Measurements from ENCODE around the gene SERTAD2.
A peak's percentile ranks its signal among the peaks of the same experiment; 100 is the strongest.

The SERTAD2 gene, protein sequence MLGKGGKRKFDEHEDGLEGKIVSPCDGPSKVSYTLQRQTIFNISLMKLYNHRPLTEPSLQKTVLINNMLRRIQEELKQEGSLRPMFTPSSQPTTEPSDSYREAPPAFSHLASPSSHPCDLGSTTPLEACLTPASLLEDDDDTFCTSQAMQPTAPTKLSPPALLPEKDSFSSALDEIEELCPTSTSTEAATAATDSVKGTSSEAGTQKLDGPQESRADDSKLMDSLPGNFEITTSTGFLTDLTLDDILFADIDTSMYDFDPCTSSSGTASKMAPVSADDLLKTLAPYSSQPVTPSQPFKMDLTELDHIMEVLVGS

GRCh38 chr2:64653109-64654062, at the start of gene SERTAD2:
SERTAD2 (minus strand) TSS chr2:64653913; CDS start chr2:64636871, 17,042 bp downstream.
- Histone ChIP-seq H3K9ac (ENCODE audit: low read depth, low read length) (peak within 1 kb of the TSS; percentile 73), H3K9me3 (ENCODE audit: control insufficient read depth, insufficient read depth, low read length) (no peaks in the 10 kb centered on the region), H3K4me3 (ENCODE audit: low read depth, low read length) (peak within 1 kb of the TSS; percentile 85), H3K4me1 (ENCODE audit: control insufficient read depth, insufficient read depth, low read length) (peaks cover 32% of the 10 kb centered on the region), H3K36me3 (ENCODE audit: control insufficient read depth, insufficient read depth, low read length) (no peaks in the 10 kb centered on the region), H3K27me3 (ENCODE audit: control insufficient read depth, insufficient read depth, low read length) (peaks cover 32% of the 10 kb centered on the region), H3K27ac (ENCODE audit: low read depth, low read length) (peak within 1 kb of the TSS; percentile 97)

- Histone ChIP-seq H3K36me3 (ENCODE audit: control insufficient read depth, insufficient read depth, low read length) (no peaks in the 10 kb centered on the region), H3K27ac (ENCODE audit: low read depth, low read length) (no peak overlapping the region), H3K9me3 (ENCODE audit: control insufficient read depth, insufficient read depth, low read length) (no peaks in the 10 kb centered on the region), H3K4me1 (ENCODE audit: control insufficient read depth, insufficient read depth, low read length) (peaks cover 9% of the 10 kb centered on the region), H3K9ac (ENCODE audit: low read depth, low read length) (no peak overlapping the region), H3K4me3 (ENCODE audit: low read depth, low read length) (no peak overlapping the region), H3K27me3 (ENCODE audit: control insufficient read depth, insufficient read depth, low read length) (no peaks in the 10 kb centered on the region)
Observed at GRCh38 chr2:64700133-64700809, 46.6 kb upstream of the SERTAD2 start.

- no peaks in the 10 kb centered on the region for H3K9me3 ChIP-seq (ENCODE audit: control insufficient read depth, insufficient read depth, low read length)
- H3K36me3 ChIP-seq (ENCODE audit: control insufficient read depth, insufficient read depth, low read length) = no peaks in the 10 kb centered on the region
- H3K27ac ChIP-seq (ENCODE audit: low read depth, low read length) = no peak overlapping the region
- H3K4me3 ChIP-seq (ENCODE audit: low read depth, low read length) = no peak overlapping the region
- H3K4me1 ChIP-seq (ENCODE audit: control insufficient read depth, insufficient read depth, low read length) = peaks cover 9% of the 10 kb centered on the region
- no peaks in the 10 kb centered on the region for H3K27me3 ChIP-seq (ENCODE audit: control insufficient read depth, insufficient read depth, low read length)
- H3K9ac ChIP-seq (ENCODE audit: low read depth, low read length) = no peak overlapping the region
Observed at GRCh38 chr2:64699712-64700111, 46.0 kb upstream of the SERTAD2 start.

GRCh38 chr2:64698668-64699444, 45.1 kb upstream of the SERTAD2 start:
- Histone ChIP-seq H3K27ac (ENCODE audit: low read depth, low read length) (no peak overlapping the region), H3K9me3 (ENCODE audit: control insufficient read depth, insufficient read depth, low read length) (no peaks in the 10 kb centered on the region), H3K9ac (ENCODE audit: low read depth, low read length) (no peak overlapping the region), H3K27me3 (ENCODE audit: control insufficient read depth, insufficient read depth, low read length) (no peaks in the 10 kb centered on the region), H3K36me3 (ENCODE audit: control insufficient read depth, insufficient read depth, low read length) (no peaks in the 10 kb centered on the region), H3K4me3 (ENCODE audit: low read depth, low read length) (no peak overlapping the region), H3K4me1 (ENCODE audit: control insufficient read depth, insufficient read depth, low read length) (peaks cover 9% of the 10 kb centered on the region)

DNA sequence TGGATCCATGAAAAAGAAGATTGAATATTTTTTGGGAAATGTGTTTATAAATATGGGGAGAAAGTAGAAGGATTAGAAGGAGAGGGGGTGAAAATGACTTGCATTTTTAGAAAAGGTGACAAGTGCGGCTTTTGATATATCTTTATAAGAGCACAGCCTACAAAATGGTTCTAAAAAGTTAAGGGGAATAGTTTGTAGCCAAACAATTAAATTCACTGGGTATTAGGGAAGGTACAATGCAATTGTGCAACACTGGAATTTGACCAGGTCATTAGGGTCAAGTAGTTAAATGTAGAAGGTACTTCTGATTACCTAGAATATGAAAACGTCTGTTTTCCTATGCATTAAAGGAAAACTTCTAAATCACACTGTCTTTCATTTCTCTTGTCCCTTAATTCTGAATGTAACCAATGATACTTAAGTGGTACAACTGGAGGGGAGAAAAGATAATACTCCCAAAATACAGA, 44.5 kb upstream of the SERTAD2 start:
- no peak overlapping the region for H3K9ac ChIP-seq (ENCODE audit: low read depth, low read length)
- no peaks in the 10 kb centered on the region for H3K9me3 ChIP-seq (ENCODE audit: control insufficient read depth, insufficient read depth, low read length)
- no peak overlapping the region for H3K27ac ChIP-seq (ENCODE audit: low read depth, low read length)
- H3K27me3 ChIP-seq (ENCODE audit: control insufficient read depth, insufficient read depth, low read length) = no peaks in the 10 kb centered on the region
- no peak overlapping the region for H3K4me3 ChIP-seq (ENCODE audit: low read depth, low read length)
- H3K4me1 ChIP-seq (ENCODE audit: control insufficient read depth, insufficient read depth, low read length) = peaks cover 9% of the 10 kb centered on the region
- H3K36me3 ChIP-seq (ENCODE audit: control insufficient read depth, insufficient read depth, low read length) = no peaks in the 10 kb centered on the region

DNA sequence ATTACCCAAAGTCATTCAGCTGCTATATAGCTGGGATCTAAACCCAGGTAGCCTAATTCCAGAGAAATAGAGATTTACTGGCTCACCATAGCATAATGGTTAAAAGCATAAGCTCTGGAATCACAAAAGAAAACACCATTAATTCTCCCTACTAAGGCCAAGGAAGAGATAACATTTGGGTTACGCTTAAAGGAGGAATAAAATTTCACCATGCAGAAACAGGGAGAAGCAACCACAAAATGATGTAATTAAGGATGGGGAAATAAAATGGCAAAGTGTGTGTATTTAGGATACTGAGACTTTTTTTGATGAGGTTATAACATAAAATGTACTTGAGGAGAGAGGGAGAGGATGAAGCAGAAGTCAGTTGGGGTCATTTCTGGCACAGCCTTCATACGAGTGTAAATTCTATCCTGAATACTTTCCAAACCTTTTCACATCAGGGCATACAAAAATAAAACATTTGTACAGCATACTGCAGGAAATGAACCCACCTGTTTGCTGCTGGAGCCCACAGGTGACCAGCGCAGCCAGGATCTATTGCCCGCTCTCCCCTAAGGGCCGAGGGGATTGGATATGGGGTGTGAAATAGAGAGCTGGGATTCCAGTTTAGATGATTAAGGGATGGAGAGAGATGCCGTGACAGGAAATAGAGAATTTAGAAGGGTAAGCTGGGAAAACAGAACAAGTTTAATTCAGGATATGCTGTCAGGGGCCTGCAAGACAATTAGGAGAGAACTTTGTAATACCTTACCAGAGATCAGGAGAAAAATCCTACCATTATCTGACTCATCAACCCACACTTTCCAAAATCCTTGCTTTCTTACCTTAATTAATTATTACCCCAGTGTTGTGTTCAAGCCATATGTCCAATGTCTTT, 43.8 kb upstream of the SERTAD2 start:
- Histone ChIP-seq H3K9ac (ENCODE audit: low read depth, low read length) (no peak overlapping the region), H3K27me3 (ENCODE audit: control insufficient read depth, insufficient read depth, low read length) (no peaks in the 10 kb centered on the region), H3K4me1 (ENCODE audit: control insufficient read depth, insufficient read depth, low read length) (peaks cover 9% of the 10 kb centered on the region), H3K4me3 (ENCODE audit: low read depth, low read length) (no peak overlapping the region), H3K27ac (ENCODE audit: low read depth, low read length) (no peak overlapping the region), H3K36me3 (ENCODE audit: control insufficient read depth, insufficient read depth, low read length) (no peaks in the 10 kb centered on the region), H3K9me3 (ENCODE audit: control insufficient read depth, insufficient read depth, low read length) (no peaks in the 10 kb centered on the region)

DNA sequence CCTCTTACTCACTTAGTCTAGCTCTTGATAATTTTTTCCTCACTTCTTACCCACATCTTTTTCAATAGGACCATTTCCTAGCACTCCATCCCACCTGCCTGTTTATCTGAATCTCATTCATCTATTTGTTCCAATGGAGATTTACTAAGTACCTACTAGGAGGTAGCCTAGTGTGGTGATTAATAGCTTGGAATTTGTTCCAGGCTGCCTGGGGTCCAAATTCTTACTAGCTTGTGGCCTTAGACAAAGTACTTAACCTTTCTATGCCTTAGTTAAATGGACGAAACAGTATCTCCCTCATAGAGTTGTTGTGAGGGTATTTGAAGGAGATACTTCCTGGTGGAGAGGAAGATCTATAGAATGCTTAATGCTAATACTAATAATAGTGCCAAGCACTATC, 42.9 kb upstream of the SERTAD2 start:
- Histone ChIP-seq H3K4me1 (ENCODE audit: control insufficient read depth, insufficient read depth, low read length) (peaks cover 9% of the 10 kb centered on the region), H3K27ac (ENCODE audit: low read depth, low read length) (no peak overlapping the region), H3K36me3 (ENCODE audit: control insufficient read depth, insufficient read depth, low read length) (no peaks in the 10 kb centered on the region), H3K9ac (ENCODE audit: low read depth, low read length) (no peak overlapping the region), H3K4me3 (ENCODE audit: low read depth, low read length) (no peak overlapping the region), H3K9me3 (ENCODE audit: control insufficient read depth, insufficient read depth, low read length) (no peaks in the 10 kb centered on the region), H3K27me3 (ENCODE audit: control insufficient read depth, insufficient read depth, low read length) (no peaks in the 10 kb centered on the region)

- H3K9me3 ChIP-seq (ENCODE audit: control insufficient read depth, insufficient read depth, low read length) = no peaks in the 10 kb centered on the region
- no peaks in the 10 kb centered on the region for H3K36me3 ChIP-seq (ENCODE audit: control insufficient read depth, insufficient read depth, low read length)
- no peak overlapping the region for H3K9ac ChIP-seq (ENCODE audit: low read depth, low read length)
- H3K4me3 ChIP-seq (ENCODE audit: low read depth, low read length) = no peak overlapping the region
- peaks cover 9% of the 10 kb centered on the region for H3K4me1 ChIP-seq (ENCODE audit: control insufficient read depth, insufficient read depth, low read length)
- no peak overlapping the region for H3K27ac ChIP-seq (ENCODE audit: low read depth, low read length)
- no peaks in the 10 kb centered on the region for H3K27me3 ChIP-seq (ENCODE audit: control insufficient read depth, insufficient read depth, low read length)
Observed at GRCh38 chr2:64695721-64696261, 42.1 kb upstream of the SERTAD2 start.

DNA sequence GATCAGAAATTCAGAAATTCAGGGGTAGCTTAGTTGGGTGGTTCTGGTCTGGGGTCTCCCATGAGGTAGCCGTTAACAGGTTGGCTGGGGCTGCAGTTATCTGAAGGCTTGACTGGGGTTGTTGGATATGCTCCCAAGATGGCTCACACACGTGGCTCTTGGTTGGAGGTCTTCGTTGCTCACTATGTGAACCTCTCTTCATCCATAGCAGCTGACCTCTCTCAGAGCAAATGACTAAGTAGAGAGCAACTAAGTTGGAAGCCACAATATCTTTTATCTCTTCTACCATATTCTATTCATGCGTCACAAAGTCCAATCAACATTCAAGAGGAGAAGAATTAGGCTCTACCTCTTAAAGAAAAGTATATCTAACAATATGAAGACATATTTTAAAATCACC, 38.7 kb upstream of the SERTAD2 start:
- H3K4me1 ChIP-seq (ENCODE audit: control insufficient read depth, insufficient read depth, low read length) = peaks cover 9% of the 10 kb centered on the region

More for the DNA sequence above, 38.7 kb upstream of the SERTAD2 start:
- no peak overlapping the region for H3K27ac ChIP-seq (ENCODE audit: low read depth, low read length)
- H3K4me3 ChIP-seq (ENCODE audit: low read depth, low read length) = no peak overlapping the region
- H3K9ac ChIP-seq (ENCODE audit: low read depth, low read length) = no peak overlapping the region
- H3K27me3 ChIP-seq (ENCODE audit: control insufficient read depth, insufficient read depth, low read length) = no peaks in the 10 kb centered on the region
- no peaks in the 10 kb centered on the region for H3K36me3 ChIP-seq (ENCODE audit: control insufficient read depth, insufficient read depth, low read length)
- H3K9me3 ChIP-seq (ENCODE audit: control insufficient read depth, insufficient read depth, low read length) = no peaks in the 10 kb centered on the region
